Measurements from ENCODE around the gene ADM2. TPM values are rescaled to one million over a fixed set of nuclear protein-coding genes. Genes with fewer than 3 reads are reported as not detected.
"Not testable (repeated sequence)": the region's sequence is repeated elsewhere in the genome, so short reads cannot be mapped to it uniquely, and the experiment has no call there.

Gene ADM2
- total RNA-seq, 6 experiments from 2014 or later = 1.0 to 19.2 (median 2.2) TPM

DNA sequence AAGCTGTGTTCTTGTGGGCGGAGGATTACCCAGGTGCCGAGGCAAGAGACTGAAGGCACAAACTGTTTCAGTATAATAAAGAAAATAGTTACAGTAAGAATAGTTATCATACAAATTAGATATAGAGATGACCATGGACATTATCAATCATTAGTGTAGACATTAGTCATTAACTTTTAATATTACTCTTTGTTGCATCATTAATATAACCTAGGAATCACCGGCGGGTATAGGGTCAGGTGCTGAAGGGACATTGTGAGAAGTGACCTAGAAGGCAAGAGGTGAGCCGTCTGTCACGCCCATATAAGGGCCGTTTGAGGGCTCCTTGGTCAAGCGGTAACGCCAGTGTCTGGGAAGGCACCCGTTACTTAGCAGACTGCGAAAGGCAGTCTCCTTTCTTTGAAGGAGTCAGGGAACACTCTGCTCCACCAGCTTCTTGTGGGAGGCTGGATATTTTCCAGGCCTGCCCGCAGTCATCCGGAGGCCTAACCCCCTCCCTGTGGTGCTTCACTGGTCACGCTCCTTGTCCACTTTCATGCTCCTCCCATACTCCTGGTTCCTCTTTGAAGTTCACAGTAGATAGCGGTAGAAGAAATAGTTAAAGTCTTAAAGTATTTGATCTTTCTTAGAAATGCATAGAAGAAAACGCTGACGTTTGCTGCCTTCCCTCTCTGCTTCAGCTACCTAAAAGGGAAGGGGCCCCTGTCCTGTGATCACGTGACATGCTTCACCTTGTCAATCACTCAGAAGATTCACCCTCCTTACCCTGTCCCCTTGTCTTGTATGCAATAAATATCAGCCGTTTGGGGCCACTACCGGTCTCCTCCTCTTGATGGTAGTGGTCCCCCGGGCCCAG is 52.7 kb downstream of the ADM2 start:
- H3K36me3 ChIP-seq; H3K4me3 ChIP-seq; H3K27me3 ChIP-seq; H3K9me3 ChIP-seq; intact Hi-C loops (cut with DNase I); ATAC-seq: not testable (repeated sequence)
- TF ChIP-seq POLR2A (IDR thresholded peaks at IDR 0.05) = peak; percentile 36
- peak overlapping the region in 2 of 3 donors; percentile 14 to 94 for H3K27ac ChIP-seq
- peaks cover 0 to 21% (median 3%) of the 10 kb centered on the region in 4 donors for H3K4me1 ChIP-seq
- DNase-seq = peak in 1 of 3 donors; percentile 55
- WGBS (ENCODE audit: insufficient coverage, low coverage, low lambda C conversion rate, missing lambda C conversion rate) = 43% methylated on average over 16 of the region's 21 CpGs

DNA sequence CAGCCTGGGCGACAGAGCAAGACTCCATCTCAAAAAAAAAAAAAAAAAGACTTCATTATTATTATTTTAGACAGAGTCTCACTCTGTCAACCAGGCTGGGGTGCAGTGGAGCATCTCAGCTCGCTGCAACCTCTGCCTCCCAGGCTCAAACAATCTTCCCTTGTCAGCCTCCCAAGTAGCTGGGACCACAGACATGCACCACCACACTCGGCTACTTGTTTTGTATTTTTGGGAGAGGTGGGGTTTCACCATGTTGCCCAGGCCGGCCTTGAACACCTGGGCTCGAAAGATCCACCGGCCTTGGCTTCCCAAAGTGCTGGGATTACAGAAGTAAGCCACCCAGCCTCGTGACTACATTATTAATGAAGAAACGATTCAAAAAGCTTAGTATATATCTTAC is 53.8 kb downstream of the ADM2 start:
- intact Hi-C loops (cut with DNase I) = no loop called here
- Histone ChIP-seq H3K27ac (no peak overlapping the region), H3K27me3 (no peaks in the 10 kb centered on the region), H3K36me3 (no peaks in the 10 kb centered on the region), H3K4me3 (no peak overlapping the region), H3K4me1 (peaks cover 0 to 20% (median 8%) of the 10 kb centered on the region in 4 donors), H3K9me3 (no peaks in the 10 kb centered on the region)
- WGBS (ENCODE audit: insufficient coverage, low coverage, low lambda C conversion rate, missing lambda C conversion rate) = 79% methylated on average over 7 of the region's 8 CpGs
- TF ChIP-seq, protein P1, sequence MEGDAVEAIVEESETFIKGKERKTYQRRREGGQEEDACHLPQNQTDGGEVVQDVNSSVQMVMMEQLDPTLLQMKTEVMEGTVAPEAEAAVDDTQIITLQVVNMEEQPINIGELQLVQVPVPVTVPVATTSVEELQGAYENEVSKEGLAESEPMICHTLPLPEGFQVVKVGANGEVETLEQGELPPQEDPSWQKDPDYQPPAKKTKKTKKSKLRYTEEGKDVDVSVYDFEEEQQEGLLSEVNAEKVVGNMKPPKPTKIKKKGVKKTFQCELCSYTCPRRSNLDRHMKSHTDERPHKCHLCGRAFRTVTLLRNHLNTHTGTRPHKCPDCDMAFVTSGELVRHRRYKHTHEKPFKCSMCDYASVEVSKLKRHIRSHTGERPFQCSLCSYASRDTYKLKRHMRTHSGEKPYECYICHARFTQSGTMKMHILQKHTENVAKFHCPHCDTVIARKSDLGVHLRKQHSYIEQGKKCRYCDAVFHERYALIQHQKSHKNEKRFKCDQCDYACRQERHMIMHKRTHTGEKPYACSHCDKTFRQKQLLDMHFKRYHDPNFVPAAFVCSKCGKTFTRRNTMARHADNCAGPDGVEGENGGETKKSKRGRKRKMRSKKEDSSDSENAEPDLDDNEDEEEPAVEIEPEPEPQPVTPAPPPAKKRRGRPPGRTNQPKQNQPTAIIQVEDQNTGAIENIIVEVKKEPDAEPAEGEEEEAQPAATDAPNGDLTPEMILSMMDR (IDR thresholded peaks at IDR 0.05) = no peak
- TF ChIP-seq POLR2A (IDR thresholded peaks at IDR 0.05) = no peak
- DNase-seq = peak in 1 of 3 donors; percentile 17
- no peak for ATAC-seq

Other genes starting within 250 kb of the ADM2 start
- 10 to 100 TPM; 10.4 to 22.6 (median 14.6) TPM for gene TUBGCP6, start 236.5 kb upstream of the ADM2 start, total RNA-seq
- gene HDAC10, start 230.3 kb upstream of the ADM2 start, total RNA-seq = 10 to 100 TPM; 19.6 to 30.5 (median 23.0) TPM
- gene MAPK12, start 219.9 kb upstream of the ADM2 start, total RNA-seq = 1 to 10 TPM; 2.1 to 7.6 (median 3.6) TPM
- gene MAPK11, start 211.2 kb upstream of the ADM2 start, total RNA-seq = 1 to 10 TPM; 1.7 to 6.4 (median 2.5) TPM
- 100 to 1,000 TPM; 154 to 181 (median 161) TPM for gene PLXNB2, start 173.9 kb upstream of the ADM2 start, total RNA-seq
- 1 to 10 TPM in 5 of 6 experiments, under 1 TPM in 1; 0.98 to 4.1 (median 1.9) TPM for gene DENND6B, start 154.5 kb upstream of the ADM2 start, total RNA-seq
- gene PPP6R2, start 138.2 kb upstream of the ADM2 start, total RNA-seq = 10 to 100 TPM; 38.3 to 80.3 (median 54.4) TPM
- gene SBF1, start 6.5 kb upstream of the ADM2 start, total RNA-seq = 10 to 100 TPM; 18.3 to 28.9 (median 22.8) TPM
- gene MIOX, start 5.3 kb downstream of the ADM2 start, total RNA-seq = not detected
- 10 to 100 TPM; 33.2 to 47.6 (median 41.7) TPM for gene LMF2, start 26.2 kb downstream of the ADM2 start, total RNA-seq
- gene NCAPH2, start 26.7 kb downstream of the ADM2 start, total RNA-seq = 10 to 100 TPM; 11.4 to 17.3 (median 13.9) TPM
- 1 to 10 TPM in 3 of 6 experiments, under 1 TPM in 1, not detected in 2; 0.80 to 4.2 (median 2.5) TPM for gene SCO2, start 44.1 kb downstream of the ADM2 start, total RNA-seq
- 100 to 1,000 TPM in 3 of 6 experiments, 10 to 100 TPM in 3; 30.6 to 223 (median 88.2) TPM for gene TYMP, start 48.5 kb downstream of the ADM2 start, total RNA-seq
- gene KLHDC7B, start 64.4 kb downstream of the ADM2 start, total RNA-seq = 1 to 10 TPM in 2 of 6 experiments, under 1 TPM in 2, not detected in 2; 0.07 to 1.4 (median 0.62) TPM
- gene SYCE3, start 81.4 kb downstream of the ADM2 start, total RNA-seq = 1 to 10 TPM in 2 of 6 experiments, not detected in 4; 3.3 to 4.7 TPM
- gene CPT1B, start 96.9 kb downstream of the ADM2 start, total RNA-seq = 10 to 100 TPM in 5 of 6 experiments, 1 to 10 TPM in 1; 3.8 to 30.7 (median 13.0) TPM
- 10 to 100 TPM; 10.9 to 43.4 (median 26.7) TPM for gene CHKB, start 101.3 kb downstream of the ADM2 start, total RNA-seq
- gene MAPK8IP2, start 119.2 kb downstream of the ADM2 start, total RNA-seq = 1 to 10 TPM in 1 of 6 experiments, under 1 TPM in 5; 0.15 to 1.7 (median 0.45) TPM
- 10 to 100 TPM; 20.8 to 47.3 (median 38.6) TPM for gene ARSA, start 146.6 kb downstream of the ADM2 start, total RNA-seq
- 10 to 100 TPM in 5 of 6 experiments, 1 to 10 TPM in 1; 9.7 to 16.0 (median 14.8) TPM for gene SHANK3, start 191.3 kb downstream of the ADM2 start, total RNA-seq

All from right lobe of liver (tissue), 6 donors.